Measurements from ENCODE around the gene CNTN1. TPM values are rescaled to one million over a fixed set of nuclear protein-coding genes. Genes with fewer than 3 reads are reported as not detected.
A peak's percentile ranks its signal among the peaks of the same experiment; 100 is the strongest.

CNTN1 gene
- total RNA-seq, 6 donors from 2014 or later = 1.0 to 9.8 (median 5.6) TPM

- ATAC-seq (ENCODE audit: low FRiP score in 2 of 2) = no peak
- H3K36me3 ChIP-seq = no peaks in the 10 kb centered on the region
- no peaks in the 10 kb centered on the region for H3K27me3 ChIP-seq
- no peak for DNase-seq
- WGBS, 2 donors = 80 to 90% methylated on average over 1 of the region's 1 CpG
- H3K27ac ChIP-seq = no peak overlapping the region
- no peak overlapping the region for H3K4me3 ChIP-seq
- peaks cover 0 to 7% (median 1%) of the 10 kb centered on the region in 4 donors for H3K4me1 ChIP-seq
- TF ChIP-seq POLR2AphosphoS5 (IDR thresholded peaks at IDR 0.05) (no peak), POLR2A (IDR thresholded peaks at IDR 0.05) (no peak), EP300 (IDR thresholded peaks at IDR 0.05) (no peak), CTCF (IDR thresholded peaks at IDR 0.05) (no peak)
- peaks cover 0 to 21% (median 9%) of the 10 kb centered on the region in 4 donors for H3K9me3 ChIP-seq
Observed at GRCh38 chr12:41013881-41014642, 321.8 kb downstream of the CNTN1 start.

GRCh38 chr12:41014643-41015020 is 322.4 kb downstream of the CNTN1 start:
- TF ChIP-seq POLR2A (IDR thresholded peaks at IDR 0.05) = no peak
- no peak for TF ChIP-seq CTCF (IDR thresholded peaks at IDR 0.05)
- TF ChIP-seq EP300 (IDR thresholded peaks at IDR 0.05) = no peak
- TF ChIP-seq POLR2AphosphoS5 (IDR thresholded peaks at IDR 0.05) = no peak
- Histone ChIP-seq H3K36me3 (no peaks in the 10 kb centered on the region), H3K27me3 (no peaks in the 10 kb centered on the region), H3K4me1 (peaks cover 0 to 7% (median 1%) of the 10 kb centered on the region in 4 donors), H3K4me3 (no peak overlapping the region), H3K9me3 (peaks cover 0 to 21% (median 8%) of the 10 kb centered on the region in 4 donors), H3K27ac (no peak overlapping the region)
- ATAC-seq (ENCODE audit: low FRiP score in 2 of 2) (no peak), DNase-seq (no peak)
- 45 to 71% methylated on average over 1 of the region's 1 CpG for WGBS, 2 donors

- Histone ChIP-seq H3K27me3 (no peaks in the 10 kb centered on the region), H3K27ac (no peak overlapping the region), H3K36me3 (no peaks in the 10 kb centered on the region), H3K9me3 (no peaks in the 10 kb centered on the region), H3K4me3 (no peak overlapping the region), H3K4me1 (peaks cover 0 to 7% (median 1%) of the 10 kb centered on the region in 4 donors)
- ATAC-seq (ENCODE audit: low FRiP score in 2 of 2) (no peak), DNase-seq (peak in 1 of 2 donors; percentile 10)
- TF ChIP-seq POLR2AphosphoS5 (IDR thresholded peaks at IDR 0.05) (no peak), CTCF (IDR thresholded peaks at IDR 0.05) (no peak), EP300 (IDR thresholded peaks at IDR 0.05) (no peak), POLR2A (IDR thresholded peaks at IDR 0.05) (no peak)
- 94 to 96% methylated on average over 5 of the region's 5 CpGs for WGBS, 2 donors
Observed at GRCh38 chr12:41018010-41018409, 325.8 kb downstream of the CNTN1 start.

GRCh38 chr12:41019461-41019860 is 327.2 kb downstream of the CNTN1 start:
- Histone ChIP-seq H3K4me3 (no peak overlapping the region), H3K4me1 (peaks cover 0 to under 1% (median 0%) of the 10 kb centered on the region in 4 donors), H3K36me3 (no peaks in the 10 kb centered on the region), H3K27me3 (no peaks in the 10 kb centered on the region), H3K9me3 (no peaks in the 10 kb centered on the region), H3K27ac (no peak overlapping the region)
- DNase-seq (no peak), ATAC-seq (ENCODE audit: low FRiP score in 2 of 2) (no peak)
- TF ChIP-seq EP300 (IDR thresholded peaks at IDR 0.05) = no peak
- TF ChIP-seq POLR2A (IDR thresholded peaks at IDR 0.05) = no peak
- TF ChIP-seq CTCF (IDR thresholded peaks at IDR 0.05) = no peak
- no peak for TF ChIP-seq POLR2AphosphoS5 (IDR thresholded peaks at IDR 0.05)

- ATAC-seq (ENCODE audit: low FRiP score in 2 of 2) = no peak
- no peak for TF ChIP-seq EP300 (IDR thresholded peaks at IDR 0.05)
- H3K27ac ChIP-seq = no peak overlapping the region
- no peaks in the 10 kb centered on the region for H3K9me3 ChIP-seq
- DNase-seq = no peak
- H3K36me3 ChIP-seq = no peaks in the 10 kb centered on the region
- no peaks in the 10 kb centered on the region for H3K4me1 ChIP-seq
- whole genome bisulfite sequencing, 2 donors = 38 to 41% methylated on average over 1 of the region's 1 CpG
- H3K4me3 ChIP-seq = no peak overlapping the region
- H3K27me3 ChIP-seq = no peaks in the 10 kb centered on the region
Observed at GRCh38 chr12:41023836-41024235, 331.6 kb downstream of the CNTN1 start.
